ENCODE data around the gene USP24.
"Not testable (repeated sequence)": the region's sequence is repeated elsewhere in the genome, so short reads cannot be mapped to it uniquely, and the experiment has no call there.

USP24 gene

GRCh38 chr1:55117941-55118340 is 97.2 kb downstream of the USP24 start:
- no peak overlapping the region for H3K27ac ChIP-seq
- no peak for TF ChIP-seq CTCF (conservative IDR thresholded peaks at IDR 0.05)

- not testable (repeated sequence) for H3K27ac ChIP-seq
Measured at GRCh38 chr1:55109005-55109404, 106.2 kb downstream of the USP24 start.

GRCh38 chr1:55107101-55107500 is 108.1 kb downstream of the USP24 start:
- no peak for TF ChIP-seq CTCF (conservative IDR thresholded peaks at IDR 0.05)
- H3K27ac ChIP-seq, result no peak overlapping the region

- H3K27ac ChIP-seq, result no peak overlapping the region
Measured at GRCh38 chr1:55103891-55104290, 111.3 kb downstream of the USP24 start.

GRCh38 chr1:55095095-55095494 is 120.1 kb downstream of the USP24 start:
- TF ChIP-seq CTCF (conservative IDR thresholded peaks at IDR 0.05), result no peak
- H3K27ac ChIP-seq, result no peak overlapping the region

More at GRCh38 chr1:55103891-55104290, 111.3 kb downstream of the USP24 start:
- TF ChIP-seq CTCF (conservative IDR thresholded peaks at IDR 0.05), result no peak

- TF ChIP-seq CTCF (conservative IDR thresholded peaks at IDR 0.05), result no peak
- H3K27ac ChIP-seq, result no peak overlapping the region
Measured at GRCh38 chr1:55092475-55092874, 122.7 kb downstream of the USP24 start.

- no peak overlapping the region for H3K27ac ChIP-seq
- no peak for TF ChIP-seq CTCF (conservative IDR thresholded peaks at IDR 0.05)
Measured at GRCh38 chr1:55089683-55090082, 125.5 kb downstream of the USP24 start.

- TF ChIP-seq CTCF (conservative IDR thresholded peaks at IDR 0.05), result no peak
- H3K27ac ChIP-seq, result no peak overlapping the region
Measured at GRCh38 chr1:55088413-55088812, 126.8 kb downstream of the USP24 start.
